Psoas muscle (tissue), 8 donors: ENCODE measurements around the gene CDRT15. TPM values are rescaled to one million over a fixed set of nuclear protein-coding genes. Genes with fewer than 3 reads are reported as not detected.
"Not testable (repeated sequence)": the region's sequence is repeated elsewhere in the genome, so short reads cannot be mapped to it uniquely, and the experiment has no call there.

Experiments used
- ATAC-seq, 4 donors: fragments of 200-7000 bp; cut with Tn5 transposase; one replicate each; pipeline ENCODE4 v1.9.1; 2020; ENCODE audit warnings: moderate library complexity in 3 of 4, mild to moderate bottlenecking in 2 of 4
- DNase-seq, 2 donors: peaks; one replicate each; pipeline ENCODE4 v3.0.0-alpha.2; 2020
- H3K27ac ChIP-seq: fragments of 200-600 bp; one replicate; pipeline ENCODE4 v1.8.0; 2022
- H3K27me3 ChIP-seq, 3 donors: fragments of 200-600 bp in 1 of 3; one replicate each; pipeline versions ENCODE4 v1.6.1 to v1.8.0; 2013 to 2022; ENCODE audit warnings: low read length in 2 of 3, mild to moderate bottlenecking in 2 of 3, moderate library complexity in 1 of 3; ENCODE audit not compliant: insufficient read depth in 3 of 3
- H3K36me3 ChIP-seq, 2 donors: fragments of 200-600 bp in 1 of 2; one replicate each; pipeline versions ENCODE4 v1.6.1 to v1.8.0; 2013 to 2022; ENCODE audit warnings: low read depth in 1 of 2, mild to moderate bottlenecking in 1 of 2, moderate library complexity in 1 of 2; ENCODE audit not compliant: insufficient read depth in 1 of 2
- H3K4me1 ChIP-seq: fragments of 200-600 bp; one replicate; pipeline ENCODE4 v1.8.0; 2022
- H3K4me3 ChIP-seq: fragments of 200-600 bp; one replicate; pipeline ENCODE4 v1.8.0; 2022; ENCODE audit warnings: mild to moderate bottlenecking
- H3K9me3 ChIP-seq: fragments of 200-600 bp; one replicate; pipeline ENCODE4 v1.8.0; 2022
- WGBS, 3 donors: extraction: QIAGEN DNeasy Blood & Tissue Kit; methylation state at CpG; one replicate each; pipeline versions ENCODE4 v1.1.6 to v1.1.7; 2013; 5-methylcytosine and 5-hydroxymethylcytosine counted together
- intact Hi-C, 2 donors: fragments of 100-400 bp; cut with DNase I; formaldehyde crosslinking; loops; one replicate each; pipeline versions ENCODE4 v1.11.0 to v1.14.2; 2022
- polyA plus RNA-seq, 3 donors: library from polyadenylated mRNA; stranded (reverse); fragments of 200-250 nt; gene quantifications; one replicate each; pipeline ENCODE4 v1.2.3, GENCODE V29; 2013
- total RNA-seq, 4 donors: library from RNA; stranded (reverse); fragmentation: NEBNext Ultra II Directional in 2 of 4; extraction: Animal tissue kit (Norgen Biotek cat#: 25700) in 2 of 4; gene quantifications; one replicate each; pipeline versions ENCODE4 v1.2.1 to v1.2.4, GENCODE V29; 2021 to 2023
- TF ChIP-seq, protein P1 (sequence below): fragments of 200-600 bp; IDR thresholded peaks from one replicate; pipeline ENCODE4 v1.8.0; 2022; ENCODE audit warnings: antibody characterized with exemption
- donor health status: healthy with polysubstance abuse.
- donor health status: DM: no; HTN: no; CAD: no; lungs with moderate emphysema.
- donor health status: Bipolar disorder and iron deficiency.
- donor health status: healthy.
- donor health status: DM: yes; HTN: yes; CAD: no.
- donor health status: DM: no; HTN: no; CAD: no.
- donor health status: DM: no; HTN: no; CAD: no.
- donor health status: DM: yes; HTN: yes; CAD: no.

CDRT15 gene
- total and polyA plus RNA-seq, 7 donors = not detected

DNA sequence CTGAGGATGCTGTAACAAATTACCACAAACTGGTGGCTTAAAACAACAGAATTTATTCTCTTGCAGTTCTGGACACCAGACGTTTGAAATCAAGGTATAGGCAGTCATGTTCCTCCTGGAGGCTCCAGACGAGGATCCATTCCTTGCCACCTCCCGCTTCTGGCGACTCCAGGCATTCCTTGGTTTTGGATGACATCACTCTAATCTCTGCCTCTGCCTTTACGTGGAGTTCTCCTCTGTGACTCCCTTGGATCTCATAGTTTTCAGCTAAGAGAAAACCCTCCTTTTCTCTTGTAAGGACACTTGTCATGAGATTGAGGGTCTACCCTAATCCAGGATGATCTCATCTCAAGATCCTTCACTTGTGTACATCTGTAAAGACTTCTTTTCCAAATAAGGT lies 32.8 kb upstream of the CDRT15 start:
- Histone ChIP-seq H3K27ac (no peak overlapping the region), H3K4me1 (no peaks in the 10 kb centered on the region), H3K4me3 (no peak overlapping the region), H3K9me3 (no peaks in the 10 kb centered on the region), H3K36me3 (no peaks in the 10 kb centered on the region), H3K27me3 (no peaks in the 10 kb centered on the region)
- intact Hi-C loops = no loop called here
- 51 to 57% (median 54%) methylated on average over 5 of the region's 5 CpGs for WGBS, 3 donors
- no peak for ATAC-seq
- no peak for DNase-seq
- TF ChIP-seq, protein P1, sequence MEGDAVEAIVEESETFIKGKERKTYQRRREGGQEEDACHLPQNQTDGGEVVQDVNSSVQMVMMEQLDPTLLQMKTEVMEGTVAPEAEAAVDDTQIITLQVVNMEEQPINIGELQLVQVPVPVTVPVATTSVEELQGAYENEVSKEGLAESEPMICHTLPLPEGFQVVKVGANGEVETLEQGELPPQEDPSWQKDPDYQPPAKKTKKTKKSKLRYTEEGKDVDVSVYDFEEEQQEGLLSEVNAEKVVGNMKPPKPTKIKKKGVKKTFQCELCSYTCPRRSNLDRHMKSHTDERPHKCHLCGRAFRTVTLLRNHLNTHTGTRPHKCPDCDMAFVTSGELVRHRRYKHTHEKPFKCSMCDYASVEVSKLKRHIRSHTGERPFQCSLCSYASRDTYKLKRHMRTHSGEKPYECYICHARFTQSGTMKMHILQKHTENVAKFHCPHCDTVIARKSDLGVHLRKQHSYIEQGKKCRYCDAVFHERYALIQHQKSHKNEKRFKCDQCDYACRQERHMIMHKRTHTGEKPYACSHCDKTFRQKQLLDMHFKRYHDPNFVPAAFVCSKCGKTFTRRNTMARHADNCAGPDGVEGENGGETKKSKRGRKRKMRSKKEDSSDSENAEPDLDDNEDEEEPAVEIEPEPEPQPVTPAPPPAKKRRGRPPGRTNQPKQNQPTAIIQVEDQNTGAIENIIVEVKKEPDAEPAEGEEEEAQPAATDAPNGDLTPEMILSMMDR = no peak

DNA sequence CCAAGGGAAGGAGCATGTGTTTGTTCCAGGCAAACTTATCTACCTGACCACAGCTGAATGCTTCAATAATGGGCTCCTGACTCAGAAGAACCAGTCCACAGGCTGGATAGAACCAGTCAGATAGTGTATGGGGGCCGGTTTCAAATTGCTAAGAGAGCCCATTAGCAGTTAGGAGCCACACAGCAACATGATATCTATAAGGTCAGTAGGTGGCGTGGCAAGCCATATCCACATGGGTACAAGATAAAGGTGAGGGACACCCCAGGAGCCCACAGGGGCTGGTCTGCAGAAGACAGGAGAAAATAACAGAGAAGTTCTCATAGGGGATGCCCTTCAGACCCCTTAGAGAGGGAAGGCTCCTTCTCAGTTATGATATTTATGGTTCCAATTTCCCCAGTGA lies 31.6 kb upstream of the CDRT15 start:
- intact Hi-C loops = no loop called here
- no peaks in the 10 kb centered on the region for H3K9me3 ChIP-seq
- H3K36me3 ChIP-seq = no peaks in the 10 kb centered on the region
- H3K4me3 ChIP-seq = no peak overlapping the region
- WGBS, 3 donors = 70 to 73% (median 73%) methylated on average over 2 of the region's 2 CpGs
- no peak for ATAC-seq
- TF ChIP-seq, protein P1 = no peak
- H3K4me1 ChIP-seq = no peaks in the 10 kb centered on the region
- DNase-seq = no peak
- no peaks in the 10 kb centered on the region for H3K27me3 ChIP-seq
- H3K27ac ChIP-seq = no peak overlapping the region

DNA sequence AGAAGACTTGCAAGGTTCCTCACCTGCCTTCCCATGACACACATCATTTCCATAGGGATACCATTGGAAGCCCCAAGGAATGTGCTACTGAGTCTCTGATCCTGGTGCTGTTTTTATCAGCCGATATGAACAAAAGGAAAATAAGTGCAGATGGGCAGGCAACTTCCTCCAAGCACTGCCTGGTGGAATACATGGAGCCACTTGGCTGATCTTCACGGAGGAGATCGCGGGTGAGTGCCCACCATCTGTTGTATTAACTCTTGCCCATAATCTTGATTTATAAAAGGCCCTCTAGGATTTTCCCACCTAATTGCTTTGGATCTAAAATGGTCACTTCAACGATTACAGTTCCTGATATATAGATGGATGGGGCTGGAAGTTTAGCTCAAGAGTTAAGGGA lies 24.7 kb upstream of the CDRT15 start:
- DNase-seq (no peak), ATAC-seq (no peak)
- H3K9me3 ChIP-seq = no peaks in the 10 kb centered on the region
- no peaks in the 10 kb centered on the region for H3K27me3 ChIP-seq
- no peaks in the 10 kb centered on the region for H3K4me1 ChIP-seq
- TF ChIP-seq, protein P1 = no peak
- intact Hi-C loops = no loop called here
- 81 to 84% (median 81%) methylated on average over 5 of the region's 5 CpGs for WGBS, 3 donors
- no peak overlapping the region for H3K4me3 ChIP-seq
- no peak overlapping the region for H3K27ac ChIP-seq
- no peaks in the 10 kb centered on the region for H3K36me3 ChIP-seq

DNA sequence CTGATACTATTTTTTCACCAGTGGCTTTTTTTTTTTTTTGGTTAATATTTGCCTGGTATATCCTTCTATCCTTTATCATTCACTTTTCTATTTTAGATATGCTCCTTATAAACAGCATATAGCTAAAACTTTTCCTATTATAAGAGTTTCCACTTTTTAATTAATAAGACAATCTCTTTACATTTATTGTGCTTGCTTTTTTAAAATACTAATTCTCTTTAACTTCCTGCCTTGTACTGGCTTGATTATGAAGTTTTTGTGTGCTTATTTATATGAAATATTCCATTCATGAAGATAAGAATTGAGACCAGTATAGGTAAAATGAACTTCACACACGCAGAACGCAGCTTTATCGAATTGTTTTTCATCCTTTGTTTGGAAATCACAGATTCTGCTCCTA lies 9.0 kb upstream of the CDRT15 start:
- TF ChIP-seq, protein P1 = no peak
- no peaks in the 10 kb centered on the region for H3K4me1 ChIP-seq
- no peak overlapping the region for H3K27ac ChIP-seq
- H3K4me3 ChIP-seq = no peak overlapping the region
- no peak for DNase-seq
- 88 to 93% (median 91%) methylated on average over 3 of the region's 3 CpGs for WGBS, 3 donors
- intact Hi-C loops = no loop called here
- no peaks in the 10 kb centered on the region for H3K27me3 ChIP-seq
- no peaks in the 10 kb centered on the region for H3K9me3 ChIP-seq
- no peaks in the 10 kb centered on the region for H3K36me3 ChIP-seq
- ATAC-seq = no peak

DNA sequence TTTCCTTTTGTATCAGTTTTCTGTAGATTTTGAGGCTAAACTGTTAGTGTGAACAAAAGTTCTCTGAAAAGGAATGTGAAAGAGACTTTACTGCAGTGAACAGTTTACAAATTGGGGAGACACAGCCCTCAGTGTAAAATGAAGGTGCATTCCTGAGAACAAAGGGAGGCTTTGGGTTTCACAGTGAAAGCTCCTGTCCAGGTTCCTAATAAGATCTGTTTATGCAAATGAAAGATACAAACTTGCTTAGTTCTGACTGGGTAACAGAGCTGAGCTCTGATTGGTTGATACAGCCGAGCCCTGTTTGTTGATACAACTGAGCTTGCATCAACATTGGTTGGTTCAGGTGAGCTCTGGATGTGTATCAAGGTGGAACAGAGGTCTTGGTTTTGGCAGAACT lies 8.3 kb upstream of the CDRT15 start:
- no peaks in the 10 kb centered on the region for H3K9me3 ChIP-seq
- TF ChIP-seq, protein P1 = no peak
- H3K4me3 ChIP-seq = no peak overlapping the region
- no peaks in the 10 kb centered on the region for H3K27me3 ChIP-seq
- DNase-seq (no peak), ATAC-seq (no peak)
- no peak overlapping the region for H3K27ac ChIP-seq
- intact Hi-C loops = no loop called here
- 81 to 85% (median 83%) methylated on average over 1 of the region's 1 CpG for WGBS, 3 donors
- no peaks in the 10 kb centered on the region for H3K36me3 ChIP-seq
- H3K4me1 ChIP-seq = no peaks in the 10 kb centered on the region

DNA sequence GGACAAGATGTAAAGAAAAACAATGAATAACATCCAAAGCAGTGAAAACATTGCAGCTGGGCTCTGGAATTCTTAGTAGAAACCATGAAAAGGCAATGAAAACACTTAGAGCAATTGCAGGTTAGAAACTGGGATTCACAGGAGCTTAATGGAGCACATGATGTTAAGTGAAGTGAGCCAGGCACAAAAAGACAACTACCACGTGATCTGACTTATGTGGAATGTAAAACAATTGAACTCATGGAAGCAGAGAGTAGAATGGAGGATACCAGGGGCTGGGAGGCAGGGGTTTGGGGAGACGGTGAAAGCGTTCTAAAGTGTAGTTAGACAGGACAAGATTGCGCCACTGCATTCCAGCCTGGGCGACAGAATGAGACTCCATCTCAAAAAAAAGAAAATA lies 2.6 kb upstream of the CDRT15 start:
- ATAC-seq, H3K9me3 ChIP-seq, intact Hi-C loops, DNase-seq, H3K27ac ChIP-seq, H3K4me3 ChIP-seq, H3K4me1 ChIP-seq, H3K36me3 ChIP-seq, H3K27me3 ChIP-seq: not testable (repeated sequence)
- WGBS, 3 donors = 89 to 95% (median 93%) methylated on average over 2 of the region's 5 CpGs

DNA sequence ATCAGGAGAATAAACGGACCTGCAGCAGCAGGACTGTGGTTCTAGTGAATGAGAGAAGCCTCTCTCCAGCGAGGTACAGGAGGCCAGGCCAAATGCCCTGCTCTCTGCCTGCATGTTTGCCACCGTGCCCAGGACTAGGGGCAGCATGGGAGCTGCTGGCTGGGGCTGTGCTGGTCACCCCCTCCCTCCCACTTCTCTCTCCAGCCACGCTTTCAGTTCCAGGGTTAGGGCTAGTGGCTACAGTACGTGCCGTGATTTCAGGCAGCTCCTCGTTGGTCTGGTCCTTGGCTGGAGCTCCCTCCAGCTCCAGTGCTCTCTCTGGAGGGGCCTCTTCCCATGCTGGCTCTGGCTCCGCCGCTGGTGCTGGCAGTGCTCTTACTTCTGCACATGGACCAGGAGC lies 630 bp downstream of the CDRT15 start:
- 55 to 63% (median 60%) methylated on average over 7 to 9 of the region's 9 CpGs for WGBS, 3 donors
- H3K9me3 ChIP-seq, H3K27ac ChIP-seq, H3K4me3 ChIP-seq, intact Hi-C loops, H3K27me3 ChIP-seq, DNase-seq, H3K4me1 ChIP-seq, H3K36me3 ChIP-seq: not testable (repeated sequence)
- ATAC-seq = peak in 2 of 4 donors; percentile 17 to 28
